Left renal pelvis (tissue), 4 donors: ENCODE data around the gene ZFP36. TPM values are rescaled to one million over a fixed set of nuclear protein-coding genes. Genes with fewer than 3 reads are reported as not detected.
"Not testable (repeated sequence)": the region's sequence is repeated elsewhere in the genome, so short reads cannot be mapped to it uniquely, and the experiment has no call there.

ENCODE experiments used
- DNase-seq, 4 donors: peaks; one replicate each; pipeline ENCODE4 v3.0.0-alpha.2; 2013; ENCODE audit warnings: low read depth in 4 of 4, low spot score in 3 of 4
- polyA plus RNA-seq, 4 donors: library from polyadenylated mRNA; unstranded; fragments of 120-200 nt; gene quantifications; one replicate each; pipeline ENCODE4 v1.2.1, GENCODE V29; 2013; ENCODE audit not compliant: insufficient read length in 4 of 4

Gene ZFP36
- 100 to 1,000 TPM in 1 of 4 donors, 10 to 100 TPM in 3; 18.4 to 945 (median 37.0) TPM for polyA plus RNA-seq

- peak in 2 of 4 donors; percentile 69 to 72 for DNase-seq
Observed at GRCh38 chr19:39406656-39407409, at the start of gene ZFP36. ZFP36 (plus strand) TSS chr19:39406847; CDS start chr19:39406905, 58 bp downstream.

- DNase-seq: no peak
Observed at GRCh38 chr19:39359026-39359425, 47.6 kb upstream of the ZFP36 start.

- DNase-seq: no peak
Observed at GRCh38 chr19:39360599-39360998, 46.0 kb upstream of the ZFP36 start.

- no peak for DNase-seq
Observed at GRCh38 chr19:39362682-39363657, 43.7 kb upstream of the ZFP36 start.

GRCh38 chr19:39363901-39364457 is 42.7 kb upstream of the ZFP36 start:
- DNase-seq: no peak

- no peak for DNase-seq
Observed at GRCh38 chr19:39365531-39365930, 41.1 kb upstream of the ZFP36 start.

GRCh38 chr19:39369200-39369599 is 37.4 kb upstream of the ZFP36 start:
- no peak for DNase-seq

- DNase-seq: no peak
Observed at GRCh38 chr19:39370735-39371134, 35.9 kb upstream of the ZFP36 start.

- DNase-seq: peak; percentile 33 to 53 (median 38)
Observed at GRCh38 chr19:39372047-39372802, 34.4 kb upstream of the ZFP36 start.

- DNase-seq: no peak
Observed at GRCh38 chr19:39372941-39373340, 33.7 kb upstream of the ZFP36 start.

- DNase-seq: no peak
Observed at GRCh38 chr19:39375929-39376328, 30.7 kb upstream of the ZFP36 start.

GRCh38 chr19:39377373-39378362 is 29.0 kb upstream of the ZFP36 start:
- no peak for DNase-seq

GRCh38 chr19:39379366-39379765 is 27.3 kb upstream of the ZFP36 start:
- DNase-seq: not testable (repeated sequence)

- DNase-seq: no peak
Observed at GRCh38 chr19:39379865-39380396, 26.7 kb upstream of the ZFP36 start.

- DNase-seq: no peak
Observed at GRCh38 chr19:39380521-39381502, 25.8 kb upstream of the ZFP36 start.

GRCh38 chr19:39381910-39382611 is 24.6 kb upstream of the ZFP36 start:
- no peak for DNase-seq
